GM19397 (cell line): ENCODE results near the gene AEBP2.
"Not testable (repeated sequence)": the region's sequence is repeated elsewhere in the genome, so short reads cannot be mapped to it uniquely, and the experiment has no call there.

Source experiments
- ATAC-seq: cut with Tn5 transposase; IDR thresholded peaks from one replicate; pipeline ENCODE4 v1.9.1; 2021; ENCODE audit warnings: mild to moderate bottlenecking, moderate library complexity; ENCODE audit not compliant: unreplicated experiment

AEBP2 gene, protein sequence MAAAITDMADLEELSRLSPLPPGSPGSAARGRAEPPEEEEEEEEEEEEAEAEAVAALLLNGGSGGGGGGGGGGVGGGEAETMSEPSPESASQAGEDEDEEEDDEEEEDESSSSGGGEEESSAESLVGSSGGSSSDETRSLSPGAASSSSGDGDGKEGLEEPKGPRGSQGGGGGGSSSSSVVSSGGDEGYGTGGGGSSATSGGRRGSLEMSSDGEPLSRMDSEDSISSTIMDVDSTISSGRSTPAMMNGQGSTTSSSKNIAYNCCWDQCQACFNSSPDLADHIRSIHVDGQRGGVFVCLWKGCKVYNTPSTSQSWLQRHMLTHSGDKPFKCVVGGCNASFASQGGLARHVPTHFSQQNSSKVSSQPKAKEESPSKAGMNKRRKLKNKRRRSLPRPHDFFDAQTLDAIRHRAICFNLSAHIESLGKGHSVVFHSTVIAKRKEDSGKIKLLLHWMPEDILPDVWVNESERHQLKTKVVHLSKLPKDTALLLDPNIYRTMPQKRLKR

DNA sequence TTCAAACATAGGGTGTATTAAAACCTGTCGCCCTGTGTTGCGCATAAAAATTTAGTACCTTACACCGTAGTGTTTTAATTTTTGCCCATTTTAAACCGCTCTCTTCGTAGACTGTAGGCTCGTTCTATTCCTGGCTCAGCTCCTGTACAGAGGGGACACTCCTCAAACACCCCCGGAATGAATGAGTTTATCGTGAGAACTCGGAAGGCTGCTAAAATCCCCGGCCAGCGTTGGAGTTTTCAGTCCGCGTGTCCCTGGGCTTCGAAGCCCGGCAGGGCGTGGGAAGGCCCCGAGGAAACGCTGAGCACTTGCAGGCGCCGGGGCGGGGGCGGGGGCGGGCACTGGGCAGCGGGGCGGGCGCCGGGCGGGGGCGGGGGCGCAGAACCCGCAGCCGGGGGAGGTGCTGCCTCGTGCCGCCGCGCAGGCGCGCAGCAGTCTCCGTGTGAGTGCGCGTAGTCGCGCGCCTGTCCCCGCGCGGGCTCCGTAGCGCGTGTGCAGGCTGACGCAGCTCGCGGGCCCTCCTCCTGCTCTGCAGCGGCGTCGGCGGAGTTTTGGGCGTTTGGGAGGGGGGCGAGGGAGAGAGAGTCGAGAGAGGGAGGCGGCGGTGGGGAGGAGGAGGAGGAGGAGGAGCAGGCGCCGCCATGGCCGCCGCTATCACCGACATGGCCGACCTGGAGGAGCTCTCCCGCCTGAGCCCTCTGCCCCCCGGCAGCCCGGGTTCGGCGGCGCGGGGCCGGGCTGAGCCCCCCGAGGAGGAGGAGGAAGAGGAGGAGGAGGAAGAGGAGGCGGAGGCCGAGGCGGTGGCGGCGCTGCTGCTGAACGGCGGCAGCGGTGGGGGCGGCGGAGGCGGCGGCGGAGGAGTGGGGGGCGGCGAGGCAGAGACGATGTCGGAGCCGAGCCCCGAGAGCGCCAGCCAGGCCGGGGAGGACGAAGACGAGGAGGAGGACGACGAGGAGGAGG is at the start of gene AEBP2:
Gene AEBP2 (plus strand): TSS at position 434 of the 960 bp plus-strand sequence. CDS start 208 bp downstream, at position 642.
- ATAC-seq: peak; percentile 91

DNA sequence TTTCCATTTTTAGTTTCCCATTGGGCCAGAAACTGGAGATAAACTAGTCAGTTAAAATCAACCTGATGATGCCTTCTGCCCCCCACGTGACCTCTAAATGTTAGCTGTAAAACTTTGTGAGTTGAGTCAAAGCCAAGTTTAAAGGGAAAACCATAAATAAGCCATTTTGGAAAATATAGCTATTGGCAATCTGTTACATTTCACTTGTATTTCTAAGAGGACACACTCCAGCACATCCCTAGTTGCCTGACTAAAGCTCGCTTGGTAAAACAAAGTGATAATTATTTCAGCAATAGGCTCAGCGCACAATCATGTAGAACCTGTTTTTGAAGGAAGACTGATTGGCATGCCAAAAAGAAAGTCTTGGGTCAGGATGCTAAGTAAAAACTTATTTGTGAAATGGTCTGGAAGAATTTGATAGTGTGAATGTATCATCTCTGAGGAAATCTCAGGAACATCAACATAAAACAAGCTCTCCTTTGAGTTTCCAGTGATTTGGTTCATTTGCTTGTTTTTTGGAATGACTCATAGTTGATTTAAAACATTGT is 49.2 kb upstream of the AEBP2 start:
- ATAC-seq: no peak

DNA sequence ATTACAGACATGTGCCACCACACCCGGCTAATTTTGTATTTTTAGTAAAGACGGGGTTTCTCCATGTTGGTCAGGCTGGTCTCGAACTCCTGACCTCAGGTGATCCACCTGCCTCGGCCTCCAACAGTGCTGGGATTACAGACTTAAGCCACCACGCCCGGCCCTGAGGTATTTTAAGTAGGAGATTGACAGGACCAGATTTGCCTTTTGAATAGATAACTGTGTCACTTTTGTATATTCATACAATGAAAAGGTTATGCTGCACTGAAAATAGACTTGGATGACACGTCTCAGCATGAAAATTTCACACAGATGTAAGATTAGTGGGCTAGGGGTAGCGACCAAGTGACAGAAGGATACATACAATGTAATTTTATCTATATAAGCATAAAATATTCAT is 46.6 kb upstream of the AEBP2 start:
- not testable (repeated sequence) for ATAC-seq

DNA sequence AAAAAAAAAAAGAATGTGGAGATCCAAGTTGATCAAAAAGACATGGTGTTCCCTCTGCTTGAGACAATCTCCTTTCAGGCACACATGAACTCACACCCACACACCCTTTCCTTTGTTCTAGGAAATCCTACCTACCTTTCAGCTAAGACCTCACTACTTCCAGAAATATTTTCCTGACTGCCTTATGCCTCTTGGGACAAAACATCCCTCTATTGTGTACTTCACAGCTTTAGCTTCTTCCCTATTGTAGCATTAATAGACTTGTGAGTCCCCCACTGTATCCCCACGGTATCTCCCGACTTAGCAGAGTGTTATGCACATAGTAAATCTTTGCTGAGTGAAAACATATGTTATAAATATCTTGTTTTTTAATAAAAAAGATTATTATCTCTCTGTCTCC is 44.9 kb upstream of the AEBP2 start:
- no peak for ATAC-seq

DNA sequence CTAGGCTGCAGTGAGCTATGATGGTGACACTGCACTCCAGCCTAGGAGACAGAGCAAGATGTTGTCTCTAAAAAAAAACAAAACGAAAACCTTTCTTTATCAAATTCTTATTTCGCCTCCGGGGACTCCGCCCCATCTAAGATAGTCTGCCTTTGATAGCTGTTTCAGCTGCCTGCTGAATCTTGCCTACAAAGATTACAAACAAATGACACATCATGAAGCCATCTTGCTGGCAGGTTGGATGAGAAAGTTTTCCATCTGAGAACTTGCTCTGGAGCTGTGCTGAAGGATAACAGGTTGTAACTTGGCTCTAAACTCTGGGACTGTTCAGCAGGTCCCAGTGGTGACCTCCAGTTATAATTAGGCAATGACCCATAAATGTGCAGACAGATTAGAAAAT is 41.8 kb upstream of the AEBP2 start:
- no peak for ATAC-seq

DNA sequence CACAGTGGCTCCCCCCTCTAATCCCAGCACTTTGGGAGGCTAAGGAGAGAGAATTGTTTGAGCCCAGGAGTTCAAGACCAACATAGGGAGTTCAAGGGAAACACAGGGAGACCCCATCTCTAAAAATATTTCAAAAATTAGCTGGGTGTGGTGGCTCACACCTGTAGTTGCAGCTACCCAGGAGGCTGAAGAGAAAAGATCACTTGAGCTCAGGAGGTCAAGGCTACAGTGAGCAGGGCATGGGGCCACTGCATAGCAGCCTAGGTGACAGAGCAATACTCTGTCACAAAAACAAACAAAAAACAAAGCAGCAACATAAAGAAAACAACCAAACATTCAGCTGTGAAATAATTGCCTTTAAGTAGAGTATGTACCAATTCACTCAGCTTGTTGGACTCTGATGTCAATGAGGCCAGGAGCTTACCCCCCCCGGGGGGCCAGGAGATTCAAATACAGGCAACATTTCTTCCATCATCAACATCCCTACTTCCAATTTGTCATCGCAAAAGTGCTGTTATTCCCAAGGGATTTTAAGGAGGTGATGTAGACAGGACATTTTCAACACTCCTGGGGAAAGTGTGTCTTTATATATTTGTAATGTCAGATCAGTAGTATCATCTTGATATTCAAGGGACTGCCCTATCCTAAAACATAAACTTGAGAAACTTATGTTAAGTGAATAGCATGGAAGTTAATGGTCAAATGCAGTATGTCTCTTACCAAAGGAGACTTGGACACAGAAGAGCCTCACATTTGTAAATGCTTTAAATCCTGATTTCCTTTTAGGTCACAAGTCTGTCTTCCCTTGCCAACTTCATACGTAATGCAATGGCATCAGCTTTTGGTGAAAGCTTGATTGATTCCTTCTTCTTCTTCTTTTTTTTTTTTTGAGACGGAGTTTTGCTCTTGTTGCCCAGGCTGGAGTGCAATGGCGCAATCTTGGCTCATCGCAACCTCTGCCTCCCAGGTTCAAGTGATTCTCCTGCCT is 40.6 kb upstream of the AEBP2 start:
- ATAC-seq: no peak

DNA sequence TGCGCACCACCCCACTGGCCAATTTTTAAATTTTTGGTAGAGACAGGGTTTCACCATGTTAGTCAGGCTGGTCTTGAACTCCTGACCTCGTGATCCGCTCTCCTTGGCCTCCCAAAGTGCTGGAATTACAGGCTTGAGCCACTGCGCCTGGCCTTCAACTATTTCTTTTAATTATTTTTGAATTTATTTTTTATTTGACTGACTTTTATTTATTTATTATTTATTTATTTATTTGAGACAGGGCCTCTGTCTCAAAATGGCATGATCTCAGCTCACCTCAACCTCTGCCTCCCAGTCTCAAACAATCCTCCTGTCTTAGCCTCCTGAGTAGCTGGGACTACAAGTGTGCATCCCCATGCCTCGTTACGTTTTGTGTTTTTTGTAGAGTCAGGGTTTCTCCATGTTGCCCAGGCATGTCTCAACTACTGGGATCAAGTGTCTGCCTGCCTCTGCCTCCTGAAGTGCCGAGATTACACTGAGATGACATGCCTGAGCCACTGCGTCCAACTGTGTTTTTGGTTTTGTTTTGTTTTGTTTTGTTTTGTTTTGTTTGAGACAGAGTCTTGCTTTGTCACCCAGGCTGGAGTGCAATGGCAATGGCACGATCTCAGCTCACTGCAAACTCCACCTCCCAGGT is 38.5 kb upstream of the AEBP2 start:
- not testable (repeated sequence) for ATAC-seq

DNA sequence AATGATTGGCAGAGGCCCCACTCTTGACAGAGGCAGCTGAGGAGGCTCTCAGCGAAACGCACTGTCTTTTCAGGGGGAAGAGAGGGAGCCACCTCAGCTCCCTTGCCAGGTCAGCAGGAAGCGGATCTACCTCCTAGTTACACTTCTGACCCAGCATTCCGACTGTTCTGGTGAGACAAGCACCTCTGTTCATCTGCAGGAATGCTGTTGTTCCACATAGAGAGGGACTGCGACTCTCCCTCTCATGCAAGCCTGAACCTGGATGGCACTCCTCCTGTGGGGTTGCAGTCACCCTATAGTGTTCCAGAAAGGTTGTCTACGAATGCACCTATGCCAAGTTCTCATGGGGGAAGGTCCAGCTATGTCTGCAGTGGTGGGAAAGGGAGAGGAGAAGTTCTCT is 37.1 kb upstream of the AEBP2 start:
- ATAC-seq: no peak

DNA sequence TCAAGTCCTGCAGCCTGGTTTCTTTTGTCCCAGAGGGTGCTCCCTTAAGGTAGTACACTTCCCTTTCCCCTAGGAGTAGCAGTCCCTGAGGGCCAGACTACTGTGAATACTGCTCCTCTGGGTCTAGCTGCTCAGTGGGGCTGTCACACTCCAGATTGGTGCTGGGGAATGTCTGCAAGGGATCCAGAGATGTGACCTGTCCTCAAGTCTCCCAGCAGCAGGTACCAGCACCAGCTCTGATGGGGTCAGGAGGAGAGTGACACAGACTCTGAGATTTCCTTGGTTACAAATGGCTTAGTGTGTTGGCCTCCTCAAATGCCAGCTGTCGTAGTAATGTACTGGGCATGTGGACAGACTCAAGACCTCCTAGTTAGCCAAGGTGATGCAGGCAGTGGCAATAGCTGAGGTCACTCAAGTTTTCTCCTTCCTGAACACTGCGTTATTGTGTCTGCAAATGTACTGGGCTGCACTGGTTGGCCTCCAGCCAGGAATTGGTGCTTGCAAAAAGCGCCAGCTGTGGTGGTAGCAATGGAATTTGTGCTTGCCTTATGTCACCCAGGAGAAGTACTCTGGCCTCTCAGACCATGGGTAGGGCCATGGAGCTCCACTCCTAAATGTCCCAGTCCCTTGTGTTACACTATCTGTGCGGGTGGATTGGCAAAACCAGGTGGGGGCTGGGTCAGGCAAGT is 36.4 kb upstream of the AEBP2 start:
- no peak for ATAC-seq

DNA sequence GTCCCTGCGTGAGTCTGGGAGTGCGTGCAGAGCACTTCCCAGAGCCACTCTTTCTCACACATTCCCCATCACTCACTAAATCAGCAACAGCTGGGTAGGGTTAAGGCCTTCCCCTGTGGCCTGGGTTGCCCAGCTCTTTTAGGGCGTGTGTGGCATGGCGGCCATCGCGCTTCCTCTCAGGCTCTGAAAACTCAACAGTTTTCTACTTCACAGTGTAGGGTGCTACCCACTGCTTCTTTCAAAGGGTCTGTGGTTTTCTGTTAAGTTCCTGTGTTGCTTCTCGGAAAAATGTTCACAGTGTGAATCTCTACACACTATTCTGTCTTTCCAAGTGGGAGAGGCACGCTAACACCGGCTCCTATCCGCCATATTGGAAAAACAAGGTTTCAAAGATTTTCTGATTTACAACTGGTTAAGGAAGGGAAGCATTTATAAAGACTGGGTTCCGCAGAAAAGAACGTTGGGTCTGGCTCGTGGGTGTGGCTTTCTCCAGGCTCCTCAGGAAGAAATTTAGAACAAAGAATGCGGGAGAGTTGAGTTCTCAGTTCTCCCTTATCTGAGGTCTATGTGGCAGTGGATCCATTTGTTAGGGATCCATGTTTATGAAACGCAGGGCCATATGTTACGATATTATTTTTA is 34.9 kb upstream of the AEBP2 start:
- no peak for ATAC-seq

DNA sequence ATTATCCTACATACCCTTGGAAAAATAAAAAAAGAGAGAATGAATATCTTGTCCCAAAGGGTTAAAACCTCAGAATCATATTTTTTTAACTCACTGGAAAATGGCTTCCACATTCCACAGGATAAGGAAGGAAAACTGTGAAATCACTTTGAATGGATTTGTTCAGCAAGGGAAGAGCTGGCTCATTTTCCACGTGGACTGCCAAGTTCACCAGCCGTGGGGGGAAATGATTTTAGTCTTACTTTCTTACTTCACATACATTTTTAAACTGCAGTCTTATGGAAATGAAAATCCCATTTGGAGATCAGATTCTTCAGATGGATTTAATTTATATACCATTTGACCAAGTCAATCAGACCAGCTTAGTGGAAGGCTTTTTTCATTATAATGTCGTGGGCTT is 29.9 kb upstream of the AEBP2 start:
- ATAC-seq: no peak

DNA sequence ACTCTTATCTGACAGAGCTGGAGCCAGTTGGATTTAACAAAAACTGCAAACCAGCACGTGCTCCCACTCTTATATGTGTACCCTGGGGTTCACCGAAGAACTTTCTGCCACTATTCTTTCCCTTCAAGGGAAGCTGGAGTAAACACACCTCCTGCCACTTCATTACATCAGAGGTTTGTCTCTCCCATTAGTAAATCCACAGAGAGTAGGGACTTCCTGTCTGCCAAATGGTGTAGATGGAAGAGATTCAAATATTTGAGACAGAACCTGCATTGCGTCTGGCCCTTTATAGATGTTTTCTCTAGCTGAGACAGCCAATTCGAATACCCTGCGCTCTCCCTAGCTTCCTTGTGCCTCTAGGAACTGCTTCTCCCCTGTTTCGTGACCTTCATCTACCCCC is 29.1 kb upstream of the AEBP2 start:
- no peak for ATAC-seq

DNA sequence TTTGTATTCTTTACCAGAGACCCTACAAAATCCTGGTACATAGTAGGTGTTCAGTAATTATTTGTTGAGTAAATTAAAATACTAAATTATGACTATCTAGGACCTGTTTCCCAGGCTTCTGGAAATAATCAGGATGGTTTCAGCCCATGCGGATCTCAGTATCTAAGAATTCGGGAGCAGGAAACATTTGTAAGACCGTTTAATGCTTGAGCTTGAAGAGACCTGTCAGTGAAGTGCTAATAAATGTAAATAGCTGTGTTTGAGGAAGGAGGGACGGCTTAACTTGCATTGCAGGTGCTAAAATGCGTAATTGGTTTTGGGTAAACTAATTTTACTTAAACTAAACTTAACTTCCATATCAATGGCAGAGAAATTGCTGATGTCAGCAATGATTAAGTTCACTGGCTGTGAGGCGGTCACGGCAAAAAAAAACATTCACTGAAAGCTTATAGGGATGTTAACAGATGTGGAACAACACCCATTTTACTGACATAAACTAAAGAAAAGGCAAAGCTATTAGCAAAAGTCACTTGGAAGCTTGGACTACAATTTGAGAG is 28.6 kb upstream of the AEBP2 start:
- no peak for ATAC-seq

DNA sequence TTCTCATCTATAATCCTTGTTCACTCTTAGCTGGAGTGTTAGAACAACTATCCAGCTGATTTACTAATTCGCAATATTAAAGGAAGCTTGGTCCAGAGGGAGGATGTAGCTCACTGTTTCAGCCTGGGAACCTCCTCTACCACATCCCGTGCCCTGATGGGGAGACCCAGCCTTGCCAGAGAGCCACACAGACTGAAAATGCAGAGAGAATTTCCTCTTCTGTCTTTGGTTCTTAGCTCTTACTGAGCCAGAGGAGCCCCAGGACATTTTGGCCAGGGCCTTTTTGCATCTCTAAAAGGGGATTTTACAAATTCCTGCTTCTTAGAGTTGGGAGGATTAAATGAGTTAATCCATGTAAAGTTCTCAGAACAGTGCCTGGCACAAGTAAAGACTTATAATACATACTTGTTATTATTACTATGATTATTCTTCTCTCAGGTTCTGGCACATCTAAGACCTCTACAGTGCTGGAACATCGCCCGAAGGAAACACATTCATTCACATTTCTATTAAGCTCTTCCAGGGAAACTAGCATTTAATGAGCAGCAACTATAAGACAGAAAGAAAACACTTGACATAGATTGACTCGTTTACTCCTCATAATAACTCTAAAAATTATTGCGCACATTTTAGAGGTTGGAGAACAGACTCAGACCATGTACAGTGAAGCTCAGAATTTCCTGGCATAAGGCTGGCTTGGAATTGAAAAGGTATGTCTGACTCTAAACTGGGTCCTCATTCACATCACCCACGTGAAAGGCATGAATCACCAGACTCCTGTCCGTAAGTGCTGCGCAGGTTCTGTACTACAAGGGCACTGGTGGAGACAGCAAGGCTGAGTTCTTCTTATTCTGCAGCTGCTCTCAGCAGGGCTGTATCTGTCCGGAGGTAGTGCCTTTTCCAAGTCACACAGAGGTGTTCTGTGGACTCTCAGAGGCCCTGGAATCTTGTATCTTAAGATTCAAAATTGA is 27.8 kb upstream of the AEBP2 start:
- ATAC-seq: no peak

DNA sequence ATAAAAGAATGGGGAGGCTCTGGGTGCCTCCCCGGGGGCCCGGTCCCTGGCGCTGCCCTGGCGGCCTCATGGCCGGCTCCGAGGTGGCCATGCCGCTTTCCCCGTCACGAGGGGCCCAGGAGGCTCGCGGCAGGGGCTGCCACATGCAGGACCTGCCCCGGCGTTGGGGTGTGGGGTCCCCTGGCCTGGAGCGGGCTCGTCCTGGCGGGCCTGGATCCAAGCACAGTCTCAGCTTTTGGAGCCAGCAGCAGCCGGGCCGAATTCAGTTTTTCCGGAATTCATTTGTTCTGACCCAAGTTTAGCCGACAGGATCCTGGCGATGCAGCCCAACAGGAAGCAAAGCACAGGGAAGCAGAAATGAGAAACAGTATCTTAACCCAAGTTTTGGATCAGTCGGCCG is 26.4 kb upstream of the AEBP2 start:
- ATAC-seq: no peak

DNA sequence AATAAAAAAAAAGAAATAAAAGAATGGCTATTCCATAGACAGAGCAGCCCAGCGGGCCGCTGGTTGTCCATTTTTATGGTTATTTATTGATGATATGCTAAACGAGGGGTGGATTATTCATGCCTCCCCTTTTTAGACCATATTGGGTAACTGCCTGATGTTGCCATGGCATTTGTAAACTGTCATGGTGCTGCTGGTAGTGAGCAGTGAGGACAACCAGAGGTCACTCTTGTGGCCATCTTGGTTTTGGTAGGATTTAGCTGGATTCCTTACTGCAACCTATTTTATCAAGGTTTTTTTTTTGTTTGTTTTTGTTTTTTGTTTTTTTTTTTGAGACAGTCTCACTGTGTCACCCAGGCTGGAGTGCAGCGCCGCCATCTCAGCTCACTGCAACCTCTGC is 25.7 kb upstream of the AEBP2 start:
- ATAC-seq: not testable (repeated sequence)

DNA sequence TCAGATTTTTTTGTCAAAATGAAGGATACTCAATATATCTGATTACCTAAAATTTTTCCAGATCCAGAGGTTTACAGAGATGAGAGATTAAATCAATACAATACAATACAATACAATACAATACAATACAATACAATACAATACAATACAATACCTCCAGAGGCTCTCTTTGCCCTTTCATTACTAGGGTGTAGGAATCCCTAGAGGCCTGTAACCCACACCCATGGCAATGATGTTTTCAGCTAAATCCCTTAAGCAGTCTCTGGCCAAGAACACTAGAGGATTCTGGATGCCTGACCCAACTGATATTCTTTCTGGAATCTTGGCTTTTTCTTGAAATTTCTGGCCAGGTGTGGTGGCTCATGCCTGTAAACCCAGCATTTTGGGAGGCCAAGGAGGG is 23.7 kb upstream of the AEBP2 start:
- no peak for ATAC-seq
